NB4 (cell line): ENCODE data around the gene ZMYND12.
"Not testable (repeated sequence)": the region's sequence is repeated elsewhere in the genome, so short reads cannot be mapped to it uniquely, and the experiment has no call there.

Experiments used
- DNase-seq: peaks from one replicate; pipeline ENCODE4 v3.0.0; 2010; ENCODE audit warnings: low read depth
- H3K4me3 ChIP-seq: one replicate; pipeline ENCODE4 v1.5.1; 2011; ENCODE audit warnings: mild to moderate bottlenecking, low read depth, low read length, moderate library complexity
- MYC ChIP-seq: IDR thresholded peaks from 2 replicates; pipeline ENCODE4 v1.6.1; 2011; ENCODE audit warnings: low read depth, low read length
- POLR2A ChIP-seq: IDR thresholded peaks from 2 replicates; pipeline ENCODE4 v1.6.1; 2011; ENCODE audit warnings: mild to moderate bottlenecking; ENCODE audit not compliant: insufficient read length; ENCODE audit errors: extremely low read depth
- TF ChIP-seq, protein P1 (sequence below): IDR thresholded peaks from 2 replicates; pipeline ENCODE4 v1.6.1; 2011; ENCODE audit warnings: low read depth, low read length
- TF ChIP-seq, protein P2 (sequence below): IDR thresholded peaks from one replicate; pipeline ENCODE4 v1.5.1; 2012; ENCODE audit warnings: low read depth, low read length

ZMYND12 gene

DNA sequence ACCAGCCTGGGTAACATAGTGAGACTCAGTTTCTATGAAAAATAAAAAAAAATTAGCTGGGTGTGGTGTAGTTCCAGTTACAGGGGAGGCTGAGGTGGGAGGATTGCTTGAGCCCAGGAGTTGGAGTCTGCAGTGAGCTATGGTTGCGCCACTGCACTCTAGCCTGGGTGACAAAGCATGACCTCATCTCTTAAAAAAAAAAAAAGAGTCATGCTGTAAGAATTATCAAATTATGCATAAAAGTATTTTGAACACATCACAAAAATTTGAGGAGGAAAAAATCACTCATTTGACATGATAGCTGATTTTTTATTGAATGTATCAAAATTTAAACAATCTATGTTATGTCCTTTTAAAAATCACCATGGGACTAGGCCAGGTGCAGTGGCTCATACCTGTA lies 25.1 kb upstream of the ZMYND12 start:
- peak; percentile 14 for DNase-seq
- H3K4me3 ChIP-seq: no peak overlapping the region
- TF ChIP-seq, protein P1, sequence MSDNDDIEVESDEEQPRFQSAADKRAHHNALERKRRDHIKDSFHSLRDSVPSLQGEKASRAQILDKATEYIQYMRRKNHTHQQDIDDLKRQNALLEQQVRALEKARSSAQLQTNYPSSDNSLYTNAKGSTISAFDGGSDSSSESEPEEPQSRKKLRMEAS: no peak
- TF ChIP-seq MYC: no peak
- TF ChIP-seq, protein P2, sequence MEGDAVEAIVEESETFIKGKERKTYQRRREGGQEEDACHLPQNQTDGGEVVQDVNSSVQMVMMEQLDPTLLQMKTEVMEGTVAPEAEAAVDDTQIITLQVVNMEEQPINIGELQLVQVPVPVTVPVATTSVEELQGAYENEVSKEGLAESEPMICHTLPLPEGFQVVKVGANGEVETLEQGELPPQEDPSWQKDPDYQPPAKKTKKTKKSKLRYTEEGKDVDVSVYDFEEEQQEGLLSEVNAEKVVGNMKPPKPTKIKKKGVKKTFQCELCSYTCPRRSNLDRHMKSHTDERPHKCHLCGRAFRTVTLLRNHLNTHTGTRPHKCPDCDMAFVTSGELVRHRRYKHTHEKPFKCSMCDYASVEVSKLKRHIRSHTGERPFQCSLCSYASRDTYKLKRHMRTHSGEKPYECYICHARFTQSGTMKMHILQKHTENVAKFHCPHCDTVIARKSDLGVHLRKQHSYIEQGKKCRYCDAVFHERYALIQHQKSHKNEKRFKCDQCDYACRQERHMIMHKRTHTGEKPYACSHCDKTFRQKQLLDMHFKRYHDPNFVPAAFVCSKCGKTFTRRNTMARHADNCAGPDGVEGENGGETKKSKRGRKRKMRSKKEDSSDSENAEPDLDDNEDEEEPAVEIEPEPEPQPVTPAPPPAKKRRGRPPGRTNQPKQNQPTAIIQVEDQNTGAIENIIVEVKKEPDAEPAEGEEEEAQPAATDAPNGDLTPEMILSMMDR: no peak
- TF ChIP-seq POLR2A: no peak

DNA sequence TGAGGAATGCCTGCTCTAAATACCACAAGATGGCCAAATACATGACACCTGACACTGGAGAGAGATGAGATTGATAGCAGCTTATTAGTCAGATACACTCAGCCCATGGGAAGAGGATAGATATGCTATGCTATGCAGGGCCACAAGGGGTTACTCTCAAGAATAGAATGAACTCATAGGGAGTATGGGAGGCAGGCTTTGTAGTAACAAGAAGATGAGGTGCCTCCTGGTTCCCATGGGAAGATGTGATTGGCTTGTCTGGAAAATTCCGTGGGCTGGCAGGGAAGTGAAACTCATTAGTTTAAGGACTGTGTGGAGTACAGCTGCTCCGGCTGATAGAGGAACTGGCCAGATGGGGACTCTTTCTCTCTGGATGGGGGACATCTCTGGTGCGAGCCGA lies 23.8 kb upstream of the ZMYND12 start:
- TF ChIP-seq, protein P2: no peak
- H3K4me3 ChIP-seq: no peak overlapping the region
- peak; percentile 15 for DNase-seq

DNA sequence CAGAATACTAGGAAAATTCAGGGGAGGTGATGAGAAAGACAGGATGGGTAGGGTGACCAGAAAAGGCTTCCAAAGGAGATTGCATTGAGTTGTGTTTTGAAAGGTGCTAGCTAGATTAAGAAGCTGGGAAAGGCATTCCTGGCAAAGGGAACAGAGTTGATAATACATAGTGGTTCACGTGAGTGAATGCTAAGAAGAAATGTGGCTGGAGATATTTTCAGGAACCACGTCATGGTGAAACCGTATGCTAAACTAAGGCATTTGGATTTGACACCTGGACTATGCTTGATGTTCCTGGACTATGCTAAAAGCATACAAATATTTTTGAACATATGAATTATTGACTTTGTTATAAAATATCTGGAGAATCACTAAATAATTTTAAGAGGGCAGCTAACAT lies 22.0 kb upstream of the ZMYND12 start:
- H3K4me3 ChIP-seq: no peak overlapping the region
- TF ChIP-seq POLR2A (no peak), MYC (no peak)
- TF ChIP-seq, protein P1: no peak
- TF ChIP-seq, protein P2: no peak
- DNase-seq: no peak

DNA sequence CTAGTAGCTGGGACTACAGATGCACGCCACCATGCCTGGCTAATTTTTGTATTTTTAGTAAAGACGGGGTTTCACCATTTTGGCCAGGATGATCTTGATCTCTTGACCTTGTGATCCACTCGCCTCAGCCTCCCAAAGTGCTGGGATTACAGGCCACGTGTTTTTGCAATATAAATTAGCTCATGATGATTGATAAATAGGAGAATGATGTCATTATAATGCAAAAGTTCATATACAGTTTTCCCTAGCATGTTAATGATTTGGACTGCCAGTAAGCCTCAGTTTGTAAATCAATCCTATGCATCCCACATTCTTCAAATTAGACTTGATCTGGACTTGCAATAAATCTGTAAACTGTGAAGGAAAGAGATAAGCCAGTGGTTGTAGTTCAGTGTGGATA lies 21.5 kb upstream of the ZMYND12 start:
- not testable (repeated sequence) for H3K4me3 ChIP-seq, DNase-seq

DNA sequence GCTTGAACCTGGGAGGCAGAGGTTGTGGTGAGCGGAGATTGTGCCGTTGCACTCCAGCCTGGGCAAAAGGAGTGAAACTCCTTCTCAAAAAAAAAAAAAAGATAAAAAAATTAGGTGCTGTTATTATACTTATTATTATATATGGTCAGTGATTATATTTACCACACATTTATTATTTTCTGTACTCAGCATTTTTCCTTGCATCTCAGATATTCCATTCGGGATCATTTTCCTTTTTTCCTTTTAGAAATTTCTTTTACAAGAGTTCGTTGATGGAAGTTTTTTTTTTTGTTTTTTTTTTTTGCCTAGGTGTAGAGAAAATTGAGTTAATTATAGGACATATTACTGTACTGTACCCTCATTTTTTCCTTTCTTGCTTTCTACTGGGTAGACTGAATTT lies 20.8 kb upstream of the ZMYND12 start:
- TF ChIP-seq, protein P2: no peak
- TF ChIP-seq, protein P1: no peak
- TF ChIP-seq MYC (no peak), POLR2A (no peak)
- no peak for DNase-seq

DNA sequence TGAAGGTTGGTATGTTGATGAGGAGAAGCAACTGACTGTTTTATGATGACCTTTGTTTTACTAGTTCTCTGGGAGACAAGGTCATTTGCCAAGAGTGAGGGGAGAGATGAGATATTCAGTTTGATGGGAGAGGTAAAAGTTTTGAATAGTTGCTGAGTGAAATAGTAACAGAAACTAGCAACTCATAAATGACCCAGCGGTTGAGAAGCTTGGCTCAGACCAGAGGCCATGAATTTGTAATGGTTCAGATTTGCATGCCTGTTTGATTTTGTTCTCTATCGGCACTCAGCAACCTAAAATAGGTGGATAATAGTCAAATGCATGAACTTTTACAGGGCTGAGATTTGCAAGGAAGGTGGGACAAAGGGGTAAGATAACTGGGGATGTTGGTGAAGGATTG lies 13.9 kb upstream of the ZMYND12 start:
- TF ChIP-seq MYC (no peak), POLR2A (no peak)
- TF ChIP-seq, protein P1: no peak
- TF ChIP-seq, protein P2: no peak
- DNase-seq: no peak
- H3K4me3 ChIP-seq: no peak overlapping the region

More for the DNA sequence above, 20.8 kb upstream of the ZMYND12 start:
- H3K4me3 ChIP-seq: no peak overlapping the region
